Measurements from ENCODE around the gene LAMTOR2. TPM values are rescaled to one million over a fixed set of nuclear protein-coding genes. Genes with fewer than 3 reads are reported as not detected.
"Not testable (repeated sequence)": the region's sequence is repeated elsewhere in the genome, so short reads cannot be mapped to it uniquely, and the experiment has no call there.

The LAMTOR2 gene
- total RNA-seq, 1 experiment from 2014 or later: 63.4 TPM

DNA sequence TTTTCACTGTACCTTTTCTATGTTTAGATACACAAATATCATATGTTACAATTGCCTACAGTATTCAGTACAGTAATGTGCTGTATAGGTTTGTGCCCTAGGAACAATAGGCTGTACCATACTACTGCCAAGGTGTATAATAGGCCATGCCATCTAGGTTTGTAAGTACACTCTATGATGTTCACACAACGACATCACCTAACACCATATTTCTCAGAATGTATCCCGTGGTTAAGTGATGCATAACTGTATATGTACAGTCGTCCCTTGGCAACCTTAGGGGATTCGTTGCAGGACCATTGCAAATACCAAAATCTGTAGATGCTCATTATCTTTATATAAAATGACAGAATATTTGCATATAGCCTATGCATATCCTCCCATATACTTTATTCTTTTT is 28.0 kb upstream of the LAMTOR2 start:
- no peaks in the 10 kb centered on the region for H3K9me3 ChIP-seq (ENCODE audit: control insufficient read depth, insufficient read depth, low read depth, low read length)
- H3K4me3 ChIP-seq (ENCODE audit: low read depth in 2 of 2, low read length in 2 of 2): no peak overlapping the region
- H3K36me3 ChIP-seq (ENCODE audit: control insufficient read depth, insufficient read depth, low read length): no peaks in the 10 kb centered on the region
- DNase-seq (ENCODE audit: low read depth, low spot score) (no peak), ATAC-seq (no peak; the same call in 1 of the 2 replicates)
- intact Hi-C loops (cut with micrococcal nuclease; ENCODE audit: unreplicated experiment) (no loop called here), in situ Hi-C loops (cut with HindIII; ENCODE audit: low pct_unique_long_range_greater_than_20kb, low sequenced_read_pairs) (no loop called here)
- CTCF ChIA-PET: no interaction called here
- H3K27me3 ChIP-seq (ENCODE audit: control insufficient read depth, insufficient read depth, low read length): no peaks in the 10 kb centered on the region
- H3K27ac ChIP-seq (ENCODE audit: low read length): no peak overlapping the region
- POLR2A ChIA-PET: no interaction called here
- no peaks in the 10 kb centered on the region for H3K4me1 ChIP-seq (ENCODE audit: control insufficient read depth, insufficient read depth, low read length)
- TF ChIP-seq CTCF (IDR thresholded peaks at IDR 0.05) (no peak), POLR2AphosphoS5 (IDR thresholded peaks at IDR 0.05; ENCODE audit: low read depth, low read length) (no peak)
- no TSS peak for BruUV-seq (replicated peaks)

DNA sequence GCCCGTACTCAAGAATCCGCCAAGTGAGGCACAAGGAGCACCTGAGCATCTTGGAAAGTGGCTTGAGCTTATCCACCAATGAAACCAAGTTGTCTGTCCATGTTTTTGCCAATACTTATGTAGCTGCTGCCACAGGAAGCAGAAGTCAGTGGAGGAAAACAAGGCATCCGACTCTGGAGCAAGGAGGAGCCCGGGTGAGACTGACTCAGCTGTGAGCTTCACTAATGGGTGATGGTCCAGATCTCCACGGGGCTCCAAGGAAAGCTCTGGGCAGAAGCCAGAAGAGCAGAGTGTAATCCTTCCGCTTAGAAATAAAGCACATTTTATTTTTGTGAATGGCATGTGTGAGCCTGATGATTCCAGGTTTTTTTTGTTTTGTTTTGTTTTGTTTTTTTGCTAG is 21.6 kb upstream of the LAMTOR2 start:
- H3K9me3 ChIP-seq (ENCODE audit: control insufficient read depth, insufficient read depth, low read depth, low read length): no peaks in the 10 kb centered on the region
- no peaks in the 10 kb centered on the region for H3K27me3 ChIP-seq (ENCODE audit: control insufficient read depth, insufficient read depth, low read length)
- ChIA-PET POLR2A (interaction anchor here (0.6 kb wide), 2 partner anchors 95 to 99 kb away, joined by 3 read pairs; partner anchors contain the start of gene KHDC4), CTCF (interaction anchor here (0.7 kb wide), 1 partner anchor 95 kb away, joined by 9 read pairs; no protein-coding TSS in a partner anchor)
- in situ Hi-C loops (cut with HindIII; ENCODE audit: low pct_unique_long_range_greater_than_20kb, low sequenced_read_pairs): no loop called here
- no peak overlapping the region for H3K27ac ChIP-seq (ENCODE audit: low read length)
- H3K36me3 ChIP-seq (ENCODE audit: control insufficient read depth, insufficient read depth, low read length): no peaks in the 10 kb centered on the region
- intact Hi-C loops (cut with micrococcal nuclease; ENCODE audit: unreplicated experiment): no loop called here
- no TSS peak for BruUV-seq (replicated peaks)
- ATAC-seq: 0 out of 2 replicates have a peak, but pooled peaks have one; percentile 23
- TF ChIP-seq CTCF (IDR thresholded peaks at IDR 0.05) (no peak), SIN3A (IDR thresholded peaks at IDR 0.05; ENCODE audit: borderline replicate concordance, insufficient read depth, low read depth, low read length) (no peak), TCF7L2 (IDR thresholded peaks at IDR 0.05; ENCODE audit: low read depth, low read length) (no peak), REST (IDR thresholded peaks at IDR 0.05; ENCODE audit: insufficient read depth in 1 of 2, low read depth in 2 of 2, low read length in 1 of 2) (no peak), POLR2AphosphoS5 (IDR thresholded peaks at IDR 0.05; ENCODE audit: low read depth, low read length) (no peak)
- DNase-seq (ENCODE audit: low read depth, low spot score): no peak
- no peaks in the 10 kb centered on the region for H3K4me1 ChIP-seq (ENCODE audit: control insufficient read depth, insufficient read depth, low read length)
- H3K4me3 ChIP-seq (ENCODE audit: low read depth in 2 of 2, low read length in 2 of 2): no peak overlapping the region

- BruUV-seq (replicated peaks); H3K27me3 ChIP-seq (ENCODE audit: control insufficient read depth, insufficient read depth, low read length); POLR2A ChIA-PET; in situ Hi-C loops (cut with HindIII; ENCODE audit: low pct_unique_long_range_greater_than_20kb, low sequenced_read_pairs); DNase-seq (ENCODE audit: low read depth, low spot score); ATAC-seq; H3K27ac ChIP-seq (ENCODE audit: low read length); CTCF ChIA-PET; H3K9me3 ChIP-seq (ENCODE audit: control insufficient read depth, insufficient read depth, low read depth, low read length); H3K4me1 ChIP-seq (ENCODE audit: control insufficient read depth, insufficient read depth, low read length); H3K4me3 ChIP-seq (ENCODE audit: low read depth in 2 of 2, low read length in 2 of 2); H3K36me3 ChIP-seq (ENCODE audit: control insufficient read depth, insufficient read depth, low read length); intact Hi-C loops (cut with micrococcal nuclease; ENCODE audit: unreplicated experiment): not testable (repeated sequence)
Measured at GRCh38 chr1:156034991-156035390, 19.6 kb upstream of the LAMTOR2 start.
